Epithelial cell of proximal tubule (primary cell): ENCODE results near the gene TLE7. TPM values are rescaled to one million over a fixed set of nuclear protein-coding genes. Genes with fewer than 3 reads are reported as not detected.

Experiments used
- DNase-seq: peaks from one replicate; pipeline ENCODE4 v3.0.0-alpha.2; 2011; ENCODE audit warnings: low read depth
- H3K4me3 ChIP-seq: 2 replicates; pipeline ENCODE4 v1.5.1; 2011; ENCODE audit warnings: low read depth, mild to moderate bottlenecking, low read length
- CTCF ChIP-seq: conservative IDR thresholded peaks from 2 replicates; pipeline ENCODE4 v1.5.1; 2012; ENCODE audit warnings: low read depth, mild to moderate bottlenecking, low read length
- total RNA-seq: library from RNA; depleted of rRNA; stranded (reverse); fragments of >200 nt; gene quantifications from 2 replicates; pipeline ENCODE4 v1.2.3, GENCODE V29; 2015

Gene TLE7
- not detected in 2 replicates for total RNA-seq

DNA sequence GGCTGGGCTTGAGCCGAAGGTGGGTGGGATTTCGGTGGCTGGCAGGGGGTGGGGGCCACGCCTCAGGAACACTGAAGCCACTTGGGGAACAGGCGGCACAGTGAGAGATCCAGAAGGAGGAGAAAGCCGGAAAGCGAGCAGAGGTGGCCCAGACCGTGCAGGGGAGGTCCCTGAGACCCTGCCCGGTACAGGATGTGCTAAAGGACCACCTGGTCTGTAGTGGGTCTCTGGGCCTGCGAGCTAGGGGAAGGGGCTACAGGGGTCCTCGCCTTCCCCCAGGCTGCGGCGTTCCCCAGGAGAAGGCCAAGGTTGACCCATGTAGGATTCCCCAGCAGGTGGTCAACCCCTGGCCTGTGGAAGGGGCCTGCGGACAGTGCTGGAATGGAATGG lies at the start of gene TLE7:
Gene TLE7 (minus strand): TSS at position 4 of the 390 bp plus-strand sequence. CDS start 8,730 bp downstream, outside the sequence.
- TF ChIP-seq CTCF: no peak
- no peak for DNase-seq
- H3K4me3 ChIP-seq: no peak within 1 kb of the TSS

DNA sequence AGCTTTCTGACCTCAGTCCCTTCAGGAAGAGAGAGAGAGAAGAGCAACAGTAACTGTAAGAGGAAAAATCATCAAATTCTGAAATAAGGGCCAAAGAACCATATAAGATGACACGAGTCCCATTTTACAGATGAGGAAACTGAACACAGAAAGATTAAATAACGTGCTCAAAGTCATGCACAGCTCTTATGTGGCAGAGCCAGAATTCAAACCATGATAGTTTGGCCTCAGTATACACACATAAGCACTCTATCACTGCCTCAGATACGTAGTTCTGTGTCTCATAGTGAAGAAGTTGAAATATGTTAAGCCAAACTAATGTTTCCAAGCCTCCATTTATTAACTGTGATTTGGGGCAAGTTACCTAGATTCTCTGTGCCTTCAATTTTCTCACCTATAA lies 49.2 kb upstream of the TLE7 start:
- H3K4me3 ChIP-seq: no peak overlapping the region
- TF ChIP-seq CTCF: no peak
- DNase-seq: no peak

- no peak for TF ChIP-seq CTCF
- no peak overlapping the region for H3K4me3 ChIP-seq
- no peak for DNase-seq
These were observed 48.5 kb upstream of the TLE7 start for GRCh38 chr16:71490361-71490760.

DNA sequence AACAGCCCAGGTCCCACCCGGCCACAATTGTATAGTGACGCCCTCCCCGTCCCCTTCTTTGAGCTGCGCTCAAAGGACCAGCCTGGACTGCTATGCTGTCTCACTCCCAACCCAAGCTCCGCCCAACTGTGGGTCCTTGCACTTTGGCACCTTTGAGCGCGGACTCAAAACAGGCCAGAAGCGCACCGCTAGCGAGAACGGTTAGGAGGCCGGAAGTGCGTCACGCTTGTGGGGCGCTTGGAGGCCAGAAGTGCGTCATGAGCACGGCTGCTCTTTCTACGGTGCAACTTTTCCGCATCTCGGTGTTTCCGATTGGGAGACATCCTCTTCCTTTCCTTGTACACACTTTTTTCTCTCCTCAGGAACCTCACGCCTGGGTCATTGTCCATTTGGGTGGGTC lies 47.3 kb upstream of the TLE7 start, which contains the start of gene ZNF19:
Gene ZNF19 (minus strand): TSS at position 203 of the 400 bp plus-strand sequence. CDS start 7,210 bp downstream, outside the sequence.
- DNase-seq: no peak
- TF ChIP-seq CTCF: no peak
- H3K4me3 ChIP-seq: no peak within 1 kb of the TSS

- DNase-seq: peak; percentile 70
- TF ChIP-seq CTCF: no peak
- H3K4me3 ChIP-seq: peak overlapping the region; percentile 97
These were observed 42.4 kb upstream of the TLE7 start for GRCh38 chr16:71484006-71484893.

DNA sequence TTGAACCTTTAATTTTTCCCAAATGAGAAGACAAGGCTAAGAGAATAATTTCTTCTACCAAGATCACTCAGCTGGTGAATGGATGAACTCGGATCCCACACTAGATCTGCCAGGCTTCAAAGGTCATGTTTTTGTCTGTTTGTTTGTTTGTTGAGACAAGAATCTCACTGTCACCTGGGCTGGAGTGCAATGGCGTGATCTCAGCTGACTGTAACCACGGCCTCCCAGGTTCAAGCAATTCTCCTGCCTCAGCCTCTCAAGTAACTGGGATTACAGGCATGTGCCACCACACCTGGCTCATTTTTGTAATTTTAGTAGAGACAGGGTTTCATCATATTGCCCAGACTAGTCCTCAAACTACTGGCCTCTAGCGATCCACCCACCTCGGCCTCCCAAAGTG lies 40.7 kb upstream of the TLE7 start:
- no peak for DNase-seq
- no peak overlapping the region for H3K4me3 ChIP-seq
- no peak for TF ChIP-seq CTCF

DNA sequence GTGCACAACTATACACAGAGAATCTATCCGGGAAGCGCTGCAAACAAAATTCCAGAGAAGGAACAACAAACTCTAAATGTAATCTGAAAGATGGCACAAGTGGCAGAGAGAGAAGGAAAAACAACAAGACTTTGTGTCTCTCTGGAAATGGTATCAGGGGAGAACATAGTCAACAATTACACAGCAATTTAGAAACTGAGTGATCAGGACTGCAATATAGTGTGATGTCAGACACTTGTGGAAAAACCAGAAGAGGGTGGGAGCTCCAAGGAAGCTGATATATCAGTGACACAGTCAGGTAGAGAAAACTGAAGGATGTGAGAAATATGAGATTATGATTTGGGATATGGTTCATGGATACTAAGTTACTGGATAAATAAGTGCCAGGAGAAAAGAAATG lies 39.1 kb upstream of the TLE7 start:
- TF ChIP-seq CTCF: no peak
- no peak overlapping the region for H3K4me3 ChIP-seq
- no peak for DNase-seq
